K562 (cell line): Measurements from ENCODE around the gene TAS2R40. TPM values are rescaled to one million over a fixed set of nuclear protein-coding genes. Genes with fewer than 3 reads are reported as not detected.

Source experiments
- ATAC-seq: fragments of 200-7000 bp; cut with Tn5 transposase; 3 replicates; pipeline ENCODE4 v1.9.1; 2020; ENCODE audit warnings: moderate library complexity
- BruUV-seq: library from RNA; stranded (reverse); fragments of 400-500 nt; replicated peaks from 2 replicates; lab custom pipeline; 2021; lab: Mats Ljungman, UMichigan
- CTCF ChIA-PET: fragments of 300-600 bp; formaldehyde crosslinking; extraction: SDS; loops from one replicate; lab custom pipeline; 2021; ENCODE audit warnings: low intra/inter-chr PET ratio; lab: Yijun Ruan, JAX
- POLR2A ChIA-PET: fragments of 300-600, 350-650 bp; sonication (Branson Sonifier 250); formaldehyde crosslinking; extraction: SDS; loops from one replicate; lab custom pipeline; 2021; ENCODE audit warnings: antibody characterized with exemption, inconsistent platforms; lab: Yijun Ruan, JAX
- DNase-seq, 4 experiments: peaks; one replicate each; pipeline versions ENCODE4 v3.0.0 to v3.0.0-alpha.2; 2011 to 2018; ENCODE audit warnings: low spot score in 3 of 4, mixed read lengths in 3 of 4; ENCODE audit errors: extremely low read depth in 1 of 4
- FAIRE-seq: peaks from 2 replicates; lab custom pipeline; 2011; peaks lifted over from hg19 to GRCh38; lab: Jason Lieb, UNC
- H2AFZ ChIP-seq: 2 replicates; pipeline ENCODE4 v1.6.0; 2011; ENCODE audit warnings: low read depth, low read length, control low read depth, inconsistent platforms
- H3K27ac ChIP-seq: fragments of 200-600 bp; 3 replicates; pipeline ENCODE4 v1.8.0; 2011; ENCODE audit warnings: low read depth, mild to moderate bottlenecking, control low read depth, inconsistent platforms, low read length, moderate library complexity, mixed read lengths; ENCODE audit errors: extremely low read depth
- H3K27me3 ChIP-seq, 2 experiments: fragments of 300-600 bp in 1 of 2; 2 replicates in 1 of 2; 3 replicates in 1 of 2; pipeline versions ENCODE4 v1.6.0 to v1.8.0; 2011; ENCODE audit warnings: inconsistent platforms in 2 of 2, low read length in 2 of 2, mild to moderate bottlenecking in 1 of 2, mixed read lengths in 1 of 2, moderate library complexity in 1 of 2; ENCODE audit not compliant: control insufficient read depth in 2 of 2, insufficient read depth in 2 of 2
- H3K36me3 ChIP-seq: fragments of 300-600 bp; 3 replicates; pipeline ENCODE4 v1.8.0; 2011; ENCODE audit warnings: mild to moderate bottlenecking, low read length, inconsistent platforms; ENCODE audit not compliant: control insufficient read depth, insufficient read depth
- H3K4me1 ChIP-seq, 2 experiments: fragments of 200-600 bp in 1 of 2; replicated peaks in 1 of 2; 2 replicates in 1 of 2; 3 replicates in 1 of 2; pipeline versions ENCODE4 v1.5.1 to v1.8.0; 2011; ENCODE audit warnings: inconsistent platforms in 2 of 2, low read length in 2 of 2, mild to moderate bottlenecking in 1 of 2, mixed read lengths in 1 of 2, moderate library complexity in 1 of 2; ENCODE audit not compliant: control insufficient read depth in 2 of 2, insufficient read depth in 2 of 2
- H3K4me2 ChIP-seq: 2 replicates; pipeline ENCODE4 v1.6.1; 2011; ENCODE audit warnings: low read length, control low read depth, inconsistent platforms, mixed read lengths; ENCODE audit not compliant: insufficient read depth
- H3K4me3 ChIP-seq: fragments of 200-600 bp; sonication (generic), shearing (Covaris generic); 2 replicates; pipeline ENCODE4 v1.5.1; 2016; ENCODE audit warnings: control low read depth, inconsistent platforms
- H3K79me2 ChIP-seq: fragments of 200-600 bp; 3 replicates; pipeline ENCODE4 v1.8.0; 2011; ENCODE audit warnings: low read length, inconsistent platforms; ENCODE audit not compliant: control insufficient read depth, insufficient read depth
- H3K9ac ChIP-seq, 2 experiments: 2 replicates each; pipeline versions ENCODE4 v1.6.0 to v1.6.1; 2011; ENCODE audit warnings: low read depth in 2 of 2, low read length in 2 of 2, control low read depth in 1 of 2, inconsistent platforms in 1 of 2, mild to moderate bottlenecking in 1 of 2, mixed read lengths in 1 of 2; ENCODE audit not compliant: insufficient read depth in 1 of 2
- H3K9me1 ChIP-seq: one replicate; pipeline ENCODE4 v1.6.0; 2011; ENCODE audit warnings: inconsistent platforms, mild to moderate bottlenecking, low read length, moderate library complexity; ENCODE audit not compliant: control insufficient read depth, insufficient read depth
- H3K9me3 ChIP-seq: replicated peaks from 2 replicates; pipeline ENCODE4 v1.5.1; 2011; ENCODE audit warnings: low read depth, low read length, inconsistent platforms; ENCODE audit not compliant: control insufficient read depth, insufficient read depth
- H4K20me1 ChIP-seq: replicated peaks from 2 replicates; pipeline ENCODE4 v1.6.1; 2011; ENCODE audit warnings: low read length, inconsistent platforms, mixed read lengths; ENCODE audit not compliant: control insufficient read depth, insufficient read depth
- ARID1B ChIP-seq: fragments of 450-650 bp; IDR thresholded peaks from 2 replicates; pipeline ENCODE4 v1.6.1; 2016; ENCODE audit warnings: antibody characterized with exemption, mild to moderate bottlenecking, inconsistent platforms
- CBX8 ChIP-seq: fragments of 200-600 bp; sonication (generic); IDR thresholded peaks from 2 replicates; pipeline ENCODE4 v1.6.1; 2012; ENCODE audit warnings: borderline replicate concordance, mixed run types, low read depth, mild to moderate bottlenecking, moderate library complexity, mixed read lengths, low read length, control low read depth, inconsistent platforms; ENCODE audit not compliant: poor library complexity, severe bottlenecking; ENCODE audit errors: extremely low read depth
- CEBPG ChIP-seq, 3 experiments: fragments of 200-800 bp in 1 of 3; sonication (Bioruptor generic) in 1 of 3; sonication (generic) in 1 of 3; formaldehyde crosslinking in 1 of 3; IDR thresholded peaks in 2 of 3; conservative IDR thresholded peaks in 1 of 3; 2 replicates each; pipeline versions ENCODE4 v1.6.1 to v1.8.0; 2016 to 2022; ENCODE audit warnings: missing compliant biosample characterization in 2 of 3, missing genetic modification characterization in 2 of 3, mild to moderate bottlenecking in 1 of 3, missing genetic modification reagents in 1 of 3
- DACH1 ChIP-seq: fragments of 450-650 bp; IDR thresholded peaks from 2 replicates; pipeline ENCODE4 v1.6.1; 2018; ENCODE audit not compliant: partially characterized antibody
- EGR1 ChIP-seq: fragments of 450-650 bp; conservative IDR thresholded peaks from 2 replicates; pipeline ENCODE4 v1.6.1; 2017; ENCODE audit warnings: mild to moderate bottlenecking
- HSF4 ChIP-seq: fragments of 250-450 bp; sonication (Bioruptor Pico); IDR thresholded peaks from 2 replicates; pipeline ENCODE4 v2.1.2; 2022; ENCODE audit warnings: mild to moderate bottlenecking, moderate library complexity, borderline replicate concordance
- KDM1A ChIP-seq, 2 experiments: fragments of 450-650 bp; IDR thresholded peaks; 2 replicates each; pipeline ENCODE4 v1.6.1; 2016; ENCODE audit warnings: mild to moderate bottlenecking in 2 of 2
- PHB2 ChIP-seq: fragments of 450-650 bp; IDR thresholded peaks from 2 replicates; pipeline ENCODE4 v1.6.1; 2017; ENCODE audit warnings: low read depth
- SRF ChIP-seq, 2 experiments: fragments of 250-450, 450-650 bp in 1 of 2; sonication (Bioruptor Pico) in 1 of 2; sonication (generic) in 1 of 2; formaldehyde crosslinking; IDR thresholded peaks; 2 replicates each; pipeline versions ENCODE4 v1.5.0 to v1.5.1; 2020 to 2022; ENCODE audit warnings: mild to moderate bottlenecking in 1 of 2, missing genetic modification reagents in 1 of 2
- ZFPM2 ChIP-seq: fragments of 250-450 bp; sonication (Bioruptor Pico); IDR thresholded peaks from 2 replicates; pipeline ENCODE4 v1.5.1; 2022; ENCODE audit warnings: mild to moderate bottlenecking
- WGBS: fragments of 100-300 bp; shearing (Covaris generic); methylation state at CpG from one replicate; pipeline ENCODE4 v1.1.6; 2016; ENCODE audit warnings: low coverage, mixed read lengths; ENCODE audit not compliant: insufficient coverage; ENCODE audit errors: missing lambda C conversion rate; 5-methylcytosine and 5-hydroxymethylcytosine counted together
- in situ Hi-C: fragments of 300-500 bp; cut with MboI; formaldehyde crosslinking; loops from 4 replicates; pipeline ENCODE4 v1.15.0; 2018; ENCODE audit warnings: inconsistent platforms, mixed read lengths
- intact Hi-C: fragments of 100-400 bp; cut with micrococcal nuclease; formaldehyde crosslinking; loops from 2 replicates; pipeline ENCODE4 v1.14.2; 2022
- polyA plus RNA-seq, 8 experiments: library from polyadenylated mRNA; depleted of rRNA in 4 of 8; stranded (reverse) in 5 of 8; unstranded in 3 of 8; fragments of >200 nt; fragmentation: Nextera tagmentation in 2 of 8; fragmentation: Illumina TruSeq in 1 of 8; extraction: Ambion mirVana in 2 of 8; extraction: Trizol in 1 of 8; gene quantifications; 2 replicates each; pipeline versions ENCODE4 v1.2.1 to v1.2.3, GENCODE V29; 2011 to 2014; ENCODE audit warnings: inconsistent platforms in 1 of 8, missing spikeins in 1 of 8
- total RNA-seq, 7 experiments: library from RNA; depleted of rRNA in 6 of 7; stranded (reverse); fragments of >200 nt in 6 of 7; fragmentation: Illumina TruSeq in 2 of 7; extraction: Trizol in 2 of 7; gene quantifications; 2 replicates each; pipeline versions ENCODE4 v1.2.1 to v1.2.3, GENCODE V29; 2011 to 2021; ENCODE audit warnings: low replicate concordance in 1 of 7
- TF ChIP-seq, protein P1 (sequence below): fragments of 250-450 bp; sonication (Bioruptor Pico); IDR thresholded peaks from 2 replicates; pipeline ENCODE4 v1.5.0; 2022; ENCODE audit warnings: mild to moderate bottlenecking
- TF ChIP-seq, protein P2 (sequence below): fragments of 450-650 bp; IDR thresholded peaks from 2 replicates; pipeline ENCODE4 v1.6.1; 2016; ENCODE audit warnings: antibody characterized with exemption
- TF ChIP-seq, protein P3 (sequence below), 2 experiments: fragments of 450-650 bp; conservative IDR thresholded peaks; 2 replicates each; pipeline ENCODE4 v1.6.1; 2017; ENCODE audit warnings: mild to moderate bottlenecking in 2 of 2, moderate library complexity in 2 of 2
- TF ChIP-seq, protein P4 (sequence below): conservative IDR thresholded peaks from 2 replicates; pipeline ENCODE4 v1.6.1; 2011; ENCODE audit warnings: low read depth, mild to moderate bottlenecking, low read length; ENCODE audit not compliant: control insufficient read depth

The TAS2R40 gene
- total and polyA plus RNA-seq, 9 of the 15 experiments (the other 6 are each of a cell fraction or from before 2014, with no cell fraction given): not detected

DNA sequence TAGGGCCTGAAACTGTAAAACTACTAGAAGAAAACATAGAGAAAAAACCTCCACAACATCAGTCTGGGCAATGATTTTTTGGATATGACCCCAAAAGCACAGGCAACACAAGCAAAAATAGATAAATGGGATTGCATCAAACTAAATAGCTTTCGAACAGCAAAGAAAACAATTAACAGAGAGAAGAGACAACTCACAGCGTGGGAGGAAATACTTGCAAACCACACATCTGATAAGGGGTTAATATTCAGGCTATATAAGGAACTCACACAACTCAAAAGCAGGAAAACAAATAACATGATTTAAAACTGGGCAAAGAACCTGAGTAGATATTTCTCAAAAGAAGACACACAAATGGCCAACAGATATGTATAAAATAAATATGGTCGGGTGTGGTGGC is 33.7 kb downstream of the TAS2R40 start:
- in situ Hi-C loops: no loop called here
- ChIA-PET POLR2A (interaction anchor here (0.6 to 1.7 kb wide), 3 partner anchors 9 to 200 kb away, joined by 3 to 8 read pairs (median 4); no protein-coding TSS in a partner anchor), CTCF (no interaction called here)
- no peak overlapping the region for H3K4me3 ChIP-seq
- no peak for ATAC-seq
- H3K9me1 ChIP-seq: no peaks in the 10 kb centered on the region
- H3K36me3 ChIP-seq: no peaks in the 10 kb centered on the region
- peak in 1 of 4 experiments; percentile 37 for DNase-seq
- no peaks in the 10 kb centered on the region for H3K27me3 ChIP-seq
- no peak overlapping the region for H3K9ac ChIP-seq
- H4K20me1 ChIP-seq: no peaks in the 10 kb centered on the region
- intact Hi-C loops: no loop called here
- H3K9me3 ChIP-seq: 0 out of 2 replicates have a peak, but pooled peaks cover 1% of the 10 kb centered on the region
- no peak overlapping the region for H2AFZ ChIP-seq
- BruUV-seq: no TSS peak
- H3K27ac ChIP-seq: no peak overlapping the region
- WGBS: 23% methylated on average over 3 of the region's 3 CpGs
- FAIRE-seq: no peak
- peaks cover 5 to 43% of the 10 kb centered on the region in 2 experiments; a peak in 4 of 5 replicates for H3K4me1 ChIP-seq
- no peaks in the 10 kb centered on the region for H3K79me2 ChIP-seq
- H3K4me2 ChIP-seq: no peak overlapping the region
- TF ChIP-seq ARID1B: peak; percentile 60
- peak; percentile 77 for TF ChIP-seq DACH1
- TF ChIP-seq, protein P1, sequence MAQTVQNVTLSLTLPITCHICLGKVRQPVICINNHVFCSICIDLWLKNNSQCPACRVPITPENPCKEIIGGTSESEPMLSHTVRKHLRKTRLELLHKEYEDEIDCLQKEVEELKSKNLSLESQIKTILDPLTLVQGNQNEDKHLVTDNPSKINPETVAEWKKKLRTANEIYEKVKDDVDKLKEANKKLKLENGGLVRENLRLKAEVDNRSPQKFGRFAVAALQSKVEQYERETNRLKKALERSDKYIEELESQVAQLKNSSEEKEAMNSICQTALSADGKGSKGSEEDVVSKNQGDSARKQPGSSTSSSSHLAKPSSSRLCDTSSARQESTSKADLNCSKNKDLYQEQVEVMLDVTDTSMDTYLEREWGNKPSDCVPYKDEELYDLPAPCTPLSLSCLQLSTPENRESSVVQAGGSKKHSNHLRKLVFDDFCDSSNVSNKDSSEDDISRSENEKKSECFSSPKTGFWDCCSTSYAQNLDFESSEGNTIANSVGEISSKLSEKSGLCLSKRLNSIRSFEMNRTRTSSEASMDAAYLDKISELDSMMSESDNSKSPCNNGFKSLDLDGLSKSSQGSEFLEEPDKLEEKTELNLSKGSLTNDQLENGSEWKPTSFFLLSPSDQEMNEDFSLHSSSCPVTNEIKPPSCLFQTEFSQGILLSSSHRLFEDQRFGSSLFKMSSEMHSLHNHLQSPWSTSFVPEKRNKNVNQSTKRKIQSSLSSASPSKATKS (CRISPR knock-in tag): no peak
- no peak for TF ChIP-seq PHB2
- TF ChIP-seq, protein P2, sequence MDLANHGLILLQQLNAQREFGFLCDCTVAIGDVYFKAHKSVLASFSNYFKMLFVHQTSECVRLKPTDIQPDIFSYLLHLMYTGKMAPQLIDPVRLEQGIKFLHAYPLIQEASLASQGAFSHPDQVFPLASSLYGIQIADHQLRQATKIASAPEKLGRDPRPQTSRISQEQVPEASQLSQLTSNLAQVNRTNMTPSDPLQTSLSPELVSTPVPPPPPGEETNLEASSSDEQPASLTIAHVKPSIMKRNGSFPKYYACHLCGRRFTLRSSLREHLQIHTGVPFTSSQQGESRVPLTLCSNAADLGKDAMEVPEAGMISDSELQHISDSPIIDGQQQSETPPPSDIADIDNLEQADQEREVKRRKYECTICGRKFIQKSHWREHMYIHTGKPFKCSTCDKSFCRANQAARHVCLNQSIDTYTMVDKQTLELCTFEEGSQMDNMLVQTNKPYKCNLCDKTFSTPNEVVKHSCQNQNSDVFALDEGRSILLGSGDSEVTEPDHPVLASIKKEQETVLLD: 0 out of 2 replicates have a peak, but pooled peaks have one; percentile 9
- TF ChIP-seq CEBPG (CRISPR knock-in tag; IDR thresholded peaks at IDR 0.05): no peak
- 0 out of 4 replicates have a peak, but pooled peaks of 1 of the 2 experiments have one; percentile 26 for TF ChIP-seq CEBPG (tag; conservative IDR thresholded peaks at IDR 0.05 in 1 of 2, IDR thresholded peaks at IDR 0.05 in 1 of 2)
- TF ChIP-seq EGR1: peak; percentile 82
- TF ChIP-seq KDM1A (IDR thresholded peaks at IDR 0.05): peak; percentile 90 to 93
- TF ChIP-seq SRF (CRISPR knock-in tag; IDR thresholded peaks at IDR 0.05): peak in 1 of 2 experiments; percentile 73; a peak in 1 of 4 replicates
- TF ChIP-seq, protein P3, sequence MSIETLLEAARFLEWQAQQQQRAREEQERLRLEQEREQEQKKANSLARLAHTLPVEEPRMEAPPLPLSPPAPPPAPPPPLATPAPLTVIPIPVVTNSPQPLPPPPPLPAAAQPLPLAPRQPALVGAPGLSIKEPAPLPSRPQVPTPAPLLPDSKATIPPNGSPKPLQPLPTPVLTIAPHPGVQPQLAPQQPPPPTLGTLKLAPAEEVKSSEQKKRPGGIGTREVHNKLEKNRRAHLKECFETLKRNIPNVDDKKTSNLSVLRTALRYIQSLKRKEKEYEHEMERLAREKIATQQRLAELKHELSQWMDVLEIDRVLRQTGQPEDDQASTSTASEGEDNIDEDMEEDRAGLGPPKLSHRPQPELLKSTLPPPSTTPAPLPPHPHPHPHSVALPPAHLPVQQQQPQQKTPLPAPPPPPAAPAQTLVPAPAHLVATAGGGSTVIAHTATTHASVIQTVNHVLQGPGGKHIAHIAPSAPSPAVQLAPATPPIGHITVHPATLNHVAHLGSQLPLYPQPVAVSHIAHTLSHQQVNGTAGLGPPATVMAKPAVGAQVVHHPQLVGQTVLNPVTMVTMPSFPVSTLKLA (conservative IDR thresholded peaks at IDR 0.05): 0 out of 4 replicates have a peak, but pooled peaks of 1 of the 2 experiments have one; percentile 5
- TF ChIP-seq ZFPM2 (CRISPR knock-in tag): no peak
- TF ChIP-seq, protein P4, sequence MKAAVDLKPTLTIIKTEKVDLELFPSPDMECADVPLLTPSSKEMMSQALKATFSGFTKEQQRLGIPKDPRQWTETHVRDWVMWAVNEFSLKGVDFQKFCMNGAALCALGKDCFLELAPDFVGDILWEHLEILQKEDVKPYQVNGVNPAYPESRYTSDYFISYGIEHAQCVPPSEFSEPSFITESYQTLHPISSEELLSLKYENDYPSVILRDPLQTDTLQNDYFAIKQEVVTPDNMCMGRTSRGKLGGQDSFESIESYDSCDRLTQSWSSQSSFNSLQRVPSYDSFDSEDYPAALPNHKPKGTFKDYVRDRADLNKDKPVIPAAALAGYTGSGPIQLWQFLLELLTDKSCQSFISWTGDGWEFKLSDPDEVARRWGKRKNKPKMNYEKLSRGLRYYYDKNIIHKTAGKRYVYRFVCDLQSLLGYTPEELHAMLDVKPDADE: no peak
- TF ChIP-seq CBX8: no peak
- no peak for TF ChIP-seq HSF4 (CRISPR knock-in tag)
